HG03196 (cell line): Measurements from ENCODE around the gene TAX1BP1.
"Not testable (repeated sequence)": the region's sequence is repeated elsewhere in the genome, so short reads cannot be mapped to it uniquely, and the experiment has no call there.

ENCODE experiments used
- ATAC-seq: cut with Tn5 transposase; IDR thresholded peaks from one replicate; pipeline ENCODE4 v1.9.1; 2021; ENCODE audit not compliant: unreplicated experiment

TAX1BP1 gene

DNA sequence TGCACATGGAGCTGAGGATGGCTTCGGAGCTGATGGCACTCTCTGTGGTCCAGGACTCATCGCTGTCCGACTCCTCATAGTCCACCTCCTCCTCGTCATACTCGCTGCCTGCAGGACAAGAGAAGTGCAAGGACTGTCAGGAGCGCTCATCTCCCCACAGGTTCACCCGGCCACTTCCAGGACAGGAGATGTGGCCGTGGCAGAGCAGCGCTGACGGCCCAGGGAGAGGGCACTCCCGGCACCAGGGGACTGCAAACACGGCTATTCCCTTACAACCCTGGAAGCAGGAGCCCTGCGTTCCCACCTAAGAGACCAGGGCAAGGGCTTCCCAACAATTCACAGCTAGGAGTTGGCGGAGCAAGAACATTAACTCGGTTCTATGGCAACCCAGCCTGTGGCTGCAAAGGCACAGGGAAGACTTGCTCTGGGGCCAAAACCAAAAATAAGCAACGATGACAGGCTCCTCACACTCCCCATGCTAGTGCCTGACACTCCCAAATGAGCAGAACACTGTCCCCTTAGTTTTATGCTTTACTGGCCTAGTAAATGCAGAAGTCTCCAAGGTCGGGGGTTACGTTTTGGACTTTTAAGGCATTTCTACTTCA, 100.9 kb downstream of the TAX1BP1 start:
- no peak for ATAC-seq

DNA sequence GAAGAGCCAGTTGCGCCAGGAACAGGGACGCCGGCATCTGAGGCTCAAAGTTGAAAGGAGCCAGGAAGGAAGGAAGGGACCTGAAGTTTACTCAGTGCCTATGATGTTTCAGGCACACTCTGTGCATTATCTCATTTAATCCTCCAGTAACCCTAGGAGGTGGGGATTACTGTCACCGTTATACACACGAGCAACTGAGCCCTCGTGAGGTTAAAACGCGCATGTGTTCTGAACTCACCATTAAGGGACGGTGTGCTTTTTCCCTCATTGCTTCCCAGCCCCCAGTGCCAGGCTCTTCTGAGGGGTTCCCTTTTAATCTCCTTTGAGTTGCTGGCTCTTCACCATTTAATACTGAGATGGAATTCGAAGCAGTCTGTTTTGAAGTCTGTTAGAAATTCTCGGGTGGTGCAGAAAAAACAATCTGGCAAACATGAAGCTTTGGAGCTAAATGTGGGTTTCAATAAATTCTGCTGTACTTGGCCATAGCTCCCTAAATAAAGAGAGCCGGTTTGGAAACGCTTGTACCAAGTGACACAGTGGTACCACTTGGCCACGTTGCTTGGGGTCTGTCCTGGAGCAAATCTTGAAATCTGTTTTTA, 102.2 kb downstream of the TAX1BP1 start:
- no peak for ATAC-seq

DNA sequence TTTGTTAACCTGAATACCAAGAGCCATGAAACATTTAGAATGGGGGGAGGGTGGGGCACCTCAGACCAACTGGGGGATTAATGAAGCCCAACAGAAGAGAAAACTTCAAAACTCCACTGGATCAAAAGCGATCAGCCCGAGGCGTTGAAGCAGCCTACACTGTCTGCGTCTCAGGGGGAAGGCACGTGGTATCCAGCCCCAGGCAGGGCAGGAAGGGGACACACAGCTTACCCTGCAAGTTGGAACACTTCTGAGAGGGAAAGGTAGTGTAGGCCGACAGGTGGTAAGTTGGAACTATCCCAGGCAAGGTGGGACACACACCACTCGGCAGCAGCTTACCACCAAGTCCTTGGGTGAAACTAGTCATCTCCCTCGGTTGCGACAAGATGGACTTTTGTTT, 102.9 kb downstream of the TAX1BP1 start:
- ATAC-seq: no peak

DNA sequence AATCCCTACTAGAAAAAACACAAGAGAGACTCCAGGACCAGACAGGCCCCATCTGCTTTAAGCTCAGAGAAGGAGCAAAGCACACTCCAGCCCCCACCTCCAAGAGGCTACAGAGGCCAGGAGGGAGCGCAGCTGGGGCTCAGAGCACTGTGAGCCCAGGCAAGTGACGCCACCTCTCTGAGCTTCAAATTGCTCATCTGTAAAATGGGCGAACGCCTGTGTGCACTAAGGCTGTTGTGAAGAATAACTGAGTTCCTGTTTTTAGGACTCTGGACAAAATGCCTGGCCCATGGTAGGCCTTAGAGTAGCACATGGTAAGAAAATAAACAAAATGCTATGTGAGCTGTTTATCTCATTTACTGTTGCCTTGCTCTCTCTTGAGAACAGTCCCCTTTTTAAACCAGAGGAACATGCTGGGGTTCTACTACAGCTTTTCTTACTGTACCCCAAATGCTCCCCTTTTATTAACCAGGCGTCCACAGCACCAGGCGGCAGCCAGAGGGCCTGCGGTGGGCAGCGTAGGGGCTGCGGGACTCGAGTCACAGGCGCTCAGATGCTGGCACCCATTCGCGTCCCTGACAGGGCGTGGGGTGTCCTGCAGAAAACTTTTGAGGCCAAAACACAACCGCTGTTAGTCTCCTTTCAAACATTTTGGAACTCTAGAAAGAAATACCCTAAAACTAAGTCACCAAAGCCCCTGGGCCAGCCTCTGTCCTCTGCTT, 103.8 kb downstream of the TAX1BP1 start:
- ATAC-seq: no peak

DNA sequence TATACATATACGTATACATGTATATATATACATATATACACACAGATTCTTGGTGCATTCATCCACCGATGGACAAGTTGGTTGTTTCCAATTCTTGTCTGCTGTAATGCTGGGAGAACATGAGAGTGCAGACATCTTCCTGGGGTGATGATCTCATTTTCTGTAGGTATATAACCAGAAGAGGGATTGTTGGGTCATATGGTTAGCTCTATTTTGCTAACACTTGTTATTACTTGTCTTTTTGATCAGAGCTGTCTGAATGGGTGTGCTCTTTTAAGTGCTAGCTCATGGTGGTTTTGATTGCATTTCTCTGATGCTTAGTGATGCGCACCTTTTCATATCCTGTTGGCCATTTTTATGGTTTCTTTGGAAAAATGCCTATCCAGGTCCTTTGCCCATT, 106.4 kb downstream of the TAX1BP1 start:
- no peak for ATAC-seq

DNA sequence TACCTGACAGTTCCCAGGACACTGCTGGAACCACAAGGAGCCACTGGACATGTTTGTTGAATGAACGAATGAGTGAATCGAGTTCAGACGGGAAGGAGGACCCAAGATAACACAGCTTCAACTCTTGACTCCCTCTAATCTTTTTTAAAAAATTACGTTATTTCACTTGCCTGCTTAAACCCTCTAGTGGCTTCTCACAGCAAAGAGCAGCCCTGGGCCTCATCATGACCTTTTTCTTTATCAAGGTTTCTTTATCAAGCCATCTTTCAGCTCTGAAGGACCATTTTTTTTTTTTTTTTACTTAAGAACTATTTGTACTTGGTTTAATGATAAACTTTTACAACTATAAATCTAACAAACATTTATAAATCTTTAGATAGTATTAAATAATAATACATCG, 110.6 kb downstream of the TAX1BP1 start:
- ATAC-seq: no peak

DNA sequence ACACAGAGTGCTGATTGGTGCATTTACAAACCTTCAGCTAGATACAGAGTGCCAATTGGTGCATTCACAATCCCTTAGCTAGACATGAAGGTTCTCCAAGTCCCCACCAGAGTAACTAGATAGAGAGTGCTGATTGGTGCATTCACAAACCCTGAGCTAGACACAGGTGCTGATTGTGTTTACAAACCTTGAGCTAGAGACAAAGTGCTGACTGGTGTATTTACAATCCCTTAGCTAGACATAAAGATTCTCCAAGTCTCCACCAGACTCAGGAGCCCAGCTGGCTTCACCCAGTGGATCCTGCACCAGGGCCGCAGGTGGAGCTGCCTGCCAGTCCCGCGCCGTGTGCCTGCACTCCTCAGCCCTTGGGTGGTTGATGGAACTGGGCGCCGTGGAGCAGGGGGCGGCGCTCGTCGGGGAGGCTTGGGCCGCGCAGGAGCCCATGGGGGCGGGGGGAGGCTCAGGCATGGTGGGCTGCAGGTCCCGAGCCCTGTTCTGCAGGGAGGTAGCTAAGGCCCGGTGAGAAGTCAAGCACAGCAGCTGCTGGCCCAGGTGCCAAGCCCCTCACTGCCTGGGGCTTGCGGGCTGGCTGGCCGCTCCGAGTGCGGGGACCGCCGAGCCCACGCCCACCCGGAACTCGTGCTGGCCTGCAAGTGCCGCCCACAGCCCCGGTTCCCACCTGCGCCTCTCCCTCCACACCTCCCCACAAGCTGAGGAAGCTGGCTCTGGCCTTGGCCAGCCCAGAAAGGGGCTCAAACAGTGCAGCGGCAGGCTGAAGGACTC, 116.9 kb downstream of the TAX1BP1 start:
- not testable (repeated sequence) for ATAC-seq

DNA sequence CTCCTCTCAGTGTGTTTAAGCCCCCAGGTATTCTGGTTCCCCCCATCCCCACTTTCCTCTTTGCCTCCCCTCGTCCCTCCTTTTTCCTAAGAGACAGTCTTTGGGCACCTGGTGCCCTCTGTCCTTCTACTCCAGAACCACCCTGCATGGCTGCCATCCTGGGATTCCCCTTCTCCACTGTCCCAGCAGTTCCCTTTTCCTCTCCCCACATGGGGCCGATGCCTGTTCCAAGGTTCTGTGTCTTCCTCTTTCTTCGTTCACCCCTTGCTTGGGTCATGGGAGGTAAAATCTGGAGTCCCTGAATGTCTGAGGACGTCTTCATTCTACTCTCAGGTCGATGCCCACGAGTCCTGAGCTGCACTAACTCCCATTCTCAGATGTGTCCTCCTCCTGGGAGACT, 120.8 kb downstream of the TAX1BP1 start:
- ATAC-seq: no peak

DNA sequence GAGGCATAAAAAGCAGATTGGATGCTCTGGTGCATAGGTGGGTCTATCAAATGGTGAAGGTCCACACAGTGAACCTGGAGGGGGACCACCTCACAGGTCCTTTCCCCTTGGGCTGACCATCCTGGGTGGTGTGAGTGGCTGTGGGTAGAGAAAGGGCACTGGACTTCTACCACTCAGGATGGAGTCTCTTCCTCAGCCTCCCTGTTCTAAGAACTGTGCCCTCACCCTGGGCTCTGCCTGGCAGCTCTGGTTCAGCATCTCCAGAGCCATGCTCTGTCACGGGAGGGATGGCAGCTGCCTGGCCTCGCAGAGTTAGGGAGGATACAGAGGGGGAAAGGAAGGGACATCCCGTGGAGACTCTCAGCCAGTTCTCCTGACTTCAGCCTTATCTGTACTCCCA, 121.8 kb downstream of the TAX1BP1 start:
- no peak for ATAC-seq

DNA sequence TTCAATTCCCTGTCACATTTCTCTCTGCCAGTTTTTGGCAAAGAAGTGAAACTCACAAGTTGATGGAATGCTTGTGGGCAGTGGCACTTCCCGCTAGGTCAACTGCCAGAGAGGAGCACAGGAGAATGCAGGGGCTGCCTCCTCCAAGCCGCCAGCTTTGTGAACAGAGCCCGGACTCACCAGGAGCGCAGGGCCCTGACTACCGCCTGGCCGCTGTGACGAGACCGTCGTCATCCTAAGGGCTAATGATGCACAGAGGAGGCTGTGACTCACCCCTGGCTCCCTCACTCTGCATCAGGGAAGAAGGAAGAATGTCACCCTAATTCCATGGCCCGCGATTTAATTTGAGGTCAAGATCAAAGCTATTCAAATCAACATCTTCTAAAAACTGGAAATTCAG, 123.9 kb downstream of the TAX1BP1 start:
- no peak for ATAC-seq

DNA sequence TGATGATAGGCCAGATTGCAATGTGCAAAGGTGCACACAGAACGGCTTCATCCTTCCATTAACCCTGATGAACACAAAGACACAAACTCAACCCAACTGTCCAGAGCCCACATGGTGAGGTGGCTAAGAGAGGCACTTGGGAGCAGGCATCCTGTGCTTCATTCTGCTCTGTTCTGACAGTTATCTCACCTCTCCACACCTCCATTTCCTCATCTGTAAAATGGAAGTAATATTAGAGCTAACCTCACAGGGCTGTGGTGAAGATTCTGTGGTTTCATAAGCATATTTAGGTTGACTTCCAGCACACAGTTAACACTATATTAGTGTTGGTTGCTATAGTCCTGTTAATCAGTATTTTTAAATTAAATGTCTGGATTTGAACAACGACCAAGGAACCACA, 126.3 kb downstream of the TAX1BP1 start:
- ATAC-seq: no peak

DNA sequence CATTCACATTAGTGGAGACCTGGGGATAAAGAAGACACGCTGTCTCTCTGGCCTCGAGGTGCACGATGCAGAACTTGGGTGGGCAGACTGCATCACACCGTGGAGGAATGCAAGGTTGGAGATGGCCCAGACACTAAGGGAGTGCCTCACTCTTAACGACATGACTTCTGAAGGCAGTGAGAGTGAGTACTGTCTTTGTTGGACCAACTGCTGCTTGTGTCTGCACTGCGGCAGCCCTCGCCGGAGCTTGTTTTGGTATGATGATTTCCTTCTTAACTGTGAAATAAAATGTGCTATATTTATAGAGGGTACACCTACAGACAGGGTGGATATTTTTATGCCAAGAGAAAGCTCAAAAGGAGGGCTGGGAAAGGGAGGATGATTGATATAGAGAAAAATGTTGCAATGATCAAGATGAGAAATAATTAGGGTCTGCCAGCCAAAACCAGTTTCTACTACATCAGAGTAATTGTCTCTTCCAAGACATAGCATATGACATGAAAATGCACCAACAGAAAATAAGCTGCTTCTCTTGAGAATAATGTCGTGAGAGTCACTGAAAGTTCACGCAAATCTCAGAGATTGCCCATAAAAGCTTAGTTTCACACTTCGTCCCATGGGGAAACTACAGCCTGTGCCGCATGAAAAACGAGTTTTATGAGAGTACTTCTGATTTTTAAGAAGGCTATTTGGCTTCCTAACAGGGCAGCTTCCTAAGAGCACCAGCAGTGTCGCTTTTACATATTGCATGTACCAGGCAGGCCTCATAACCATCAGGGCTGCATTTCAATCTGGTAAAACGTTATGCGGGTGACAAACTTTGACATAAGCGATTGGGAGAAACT, 127.1 kb downstream of the TAX1BP1 start:
- ATAC-seq: no peak

DNA sequence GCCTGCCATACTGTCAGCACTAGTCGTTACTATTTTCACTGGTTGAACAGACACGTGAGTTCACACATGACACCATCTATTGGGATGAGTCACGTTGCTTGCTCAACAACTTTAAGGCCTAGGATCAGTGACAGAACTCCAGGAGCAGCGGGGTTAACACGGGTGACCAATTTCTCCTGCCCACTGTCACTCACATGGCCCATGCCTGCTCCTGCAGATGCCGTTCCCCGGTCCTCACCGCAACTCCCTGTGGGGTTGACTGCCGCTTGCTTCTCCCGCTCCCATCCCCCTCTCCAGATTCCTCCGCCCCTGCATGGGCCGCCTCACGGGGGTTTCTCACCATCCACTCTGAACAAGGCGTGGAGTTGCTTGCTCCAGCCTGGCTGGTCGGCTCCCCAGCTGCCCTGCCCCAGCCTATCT, 128.2 kb downstream of the TAX1BP1 start:
- no peak for ATAC-seq

DNA sequence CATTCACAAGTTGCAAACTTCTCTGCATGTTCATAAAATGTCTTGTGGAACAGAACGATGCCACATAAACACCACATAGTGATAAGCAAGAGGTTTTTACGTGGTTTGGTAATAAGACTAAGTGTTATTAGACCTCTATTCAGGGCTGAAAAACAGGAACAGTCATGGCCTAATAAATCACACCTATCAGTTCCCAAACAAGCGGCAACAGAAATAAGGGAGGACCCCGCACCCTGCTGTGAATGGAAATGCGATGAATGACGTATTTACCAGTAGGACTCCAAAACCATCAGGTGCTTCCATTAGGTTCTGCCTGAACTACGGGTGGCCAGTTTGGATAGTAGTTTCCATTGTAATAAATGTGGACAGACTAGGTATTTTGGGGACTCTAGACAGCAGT, 129.1 kb downstream of the TAX1BP1 start:
- no peak for ATAC-seq

DNA sequence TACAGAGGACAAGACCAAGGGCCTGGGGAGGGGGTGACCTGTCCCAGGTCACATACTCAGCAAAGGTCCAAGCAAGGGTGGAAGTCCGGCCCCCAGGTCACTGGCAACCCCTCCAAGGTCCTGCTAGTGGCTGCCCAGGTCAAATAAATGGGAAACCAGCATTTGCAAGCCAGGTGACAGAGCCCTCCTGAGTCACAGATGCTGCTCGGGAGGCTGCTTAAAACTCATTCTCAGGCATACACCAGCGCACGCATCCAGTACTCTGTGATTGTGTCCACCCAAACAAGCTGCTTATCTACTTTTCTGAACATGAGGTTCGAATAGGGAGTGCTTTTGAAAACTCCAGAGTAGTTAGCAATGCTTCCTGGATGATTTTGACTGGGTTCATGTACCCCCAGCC, 130.6 kb downstream of the TAX1BP1 start:
- no peak for ATAC-seq

DNA sequence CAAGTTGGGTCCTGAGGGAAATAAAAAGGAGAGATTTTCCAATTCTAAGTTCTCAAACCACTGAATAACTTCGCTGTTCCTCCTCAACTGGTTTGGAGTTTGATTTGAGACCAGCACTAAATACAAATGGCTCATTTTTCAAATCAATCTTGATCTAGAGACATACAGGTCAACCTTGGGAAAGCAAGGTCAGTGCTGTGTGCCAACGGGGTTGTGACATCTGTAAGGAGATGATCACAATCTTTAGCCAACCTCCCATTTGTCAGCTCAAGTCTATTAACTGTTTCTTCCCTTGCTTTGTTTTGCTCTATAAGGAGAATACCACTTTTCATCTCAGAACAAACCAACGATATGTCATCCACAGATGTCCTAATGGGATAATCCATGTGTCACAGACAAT, 131.1 kb downstream of the TAX1BP1 start:
- ATAC-seq: no peak

DNA sequence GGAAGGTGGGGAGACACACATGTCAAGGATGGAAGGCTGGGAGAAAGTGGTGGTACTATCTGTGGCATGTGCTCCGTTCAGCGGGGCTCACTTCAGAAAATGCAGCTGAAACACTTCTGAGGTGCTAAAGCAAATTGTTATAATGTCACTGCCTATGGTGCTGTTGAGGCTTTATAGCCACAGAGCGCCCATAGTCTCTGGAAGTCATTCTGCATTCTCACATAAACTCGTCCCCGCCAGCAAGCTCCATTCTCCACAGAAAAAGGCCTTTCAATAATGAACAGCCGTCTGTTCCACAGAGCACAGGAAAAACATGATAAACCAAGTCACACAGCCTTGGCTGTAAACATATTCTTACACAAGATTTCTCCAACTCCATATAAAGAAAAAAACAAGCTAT, 131.9 kb downstream of the TAX1BP1 start:
- ATAC-seq: no peak

DNA sequence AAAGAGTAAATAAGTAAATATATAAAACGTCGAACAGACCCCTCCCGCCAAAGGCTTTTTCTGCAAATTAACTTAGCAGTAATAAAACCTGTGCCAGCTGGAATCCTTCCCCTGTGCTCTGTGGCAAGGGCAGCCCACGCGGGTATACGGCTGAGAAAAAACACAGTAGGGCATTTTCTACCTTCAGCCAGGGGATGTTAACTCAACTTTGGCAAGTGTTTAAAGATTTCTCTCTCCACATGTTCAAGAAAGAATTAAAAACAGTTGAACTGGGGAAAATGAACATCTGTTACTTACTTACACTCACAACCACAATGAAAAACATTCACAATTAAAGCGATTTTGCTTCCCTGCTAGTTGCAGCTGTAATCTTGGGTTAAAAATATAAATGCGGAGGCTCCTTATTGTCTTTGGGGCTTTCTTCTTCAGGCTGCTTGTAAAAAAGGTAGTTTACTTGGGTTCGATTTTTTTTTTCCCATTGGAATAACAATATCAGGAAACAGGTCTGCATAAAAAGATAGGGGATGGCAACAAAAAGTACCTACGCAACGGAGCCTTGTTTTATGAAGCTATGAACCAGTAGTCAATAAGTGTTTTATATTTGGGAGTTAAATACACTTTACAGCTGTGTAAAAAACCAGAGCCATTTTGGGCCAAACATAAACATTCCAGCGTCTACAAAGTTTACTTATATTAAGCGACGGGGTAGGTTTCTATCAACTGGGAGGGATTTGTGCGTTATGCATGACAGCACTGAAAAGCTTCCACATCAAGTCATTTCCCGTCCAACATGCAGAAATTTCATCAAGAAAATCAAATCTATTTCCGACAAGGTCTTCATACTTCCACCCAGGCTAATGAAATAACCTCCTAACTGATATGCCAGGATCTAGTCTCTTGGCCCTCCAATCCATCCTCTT, 132.7 kb downstream of the TAX1BP1 start:
- ATAC-seq: no peak

DNA sequence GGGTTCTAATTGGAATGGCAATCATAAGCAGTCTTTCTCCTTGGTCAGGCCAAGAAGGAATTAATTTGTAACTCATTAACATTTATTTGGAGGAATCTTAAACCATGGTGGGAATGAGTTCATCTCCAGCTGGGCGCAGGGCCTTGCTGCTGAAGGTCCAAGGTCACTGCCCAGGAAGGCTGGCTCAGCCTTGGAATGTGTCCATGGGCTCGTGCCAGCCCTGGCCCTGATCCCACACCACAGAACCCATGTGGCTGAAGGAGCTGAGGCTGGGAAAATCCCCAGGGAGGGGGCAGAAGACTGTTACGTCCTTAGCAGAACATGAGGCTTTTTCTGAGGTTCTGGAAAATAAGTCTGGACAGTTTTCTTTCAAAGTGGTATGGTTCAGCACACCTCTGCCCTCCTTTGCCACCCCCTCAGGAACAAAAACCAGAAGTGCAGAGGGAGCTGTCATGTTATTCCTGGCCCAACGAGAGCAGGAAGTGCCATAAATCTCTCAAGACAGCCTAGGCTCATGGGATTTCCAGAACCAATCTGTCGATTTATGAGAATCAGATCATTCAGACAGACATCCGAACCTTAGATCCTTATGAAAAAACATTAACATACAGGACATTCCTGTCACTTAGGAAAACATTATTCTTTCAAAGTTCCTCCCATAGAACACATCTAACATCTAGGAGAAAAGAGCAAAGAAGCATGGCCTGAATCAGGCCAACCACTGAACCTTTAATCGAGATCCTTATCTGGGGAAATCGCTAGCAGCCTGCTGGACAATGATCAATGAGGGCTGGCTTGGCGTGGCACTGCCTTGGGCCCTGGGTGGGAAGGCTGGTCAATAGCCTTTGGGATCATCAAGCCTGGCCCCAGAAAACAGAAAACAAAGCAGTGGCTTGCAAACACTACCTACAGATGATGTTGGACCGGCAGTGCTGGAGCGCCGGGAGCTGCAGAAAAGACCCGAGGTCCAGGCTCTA, 134.3 kb downstream of the TAX1BP1 start:
- no peak for ATAC-seq
